ENCODE results near the gene NXNL1.
A peak's percentile ranks its signal among the peaks of the same experiment; 100 is the strongest.

NXNL1 gene

GRCh38 chr19:17419621-17420474 is 40.9 kb downstream of the NXNL1 start, which contains the start of gene MVB12A:
Gene MVB12A, plus strand, starts transcription at chr19:17420047. Its CDS starts 89 bp downstream, at chr19:17420136.
- DNase-seq (ENCODE audit: low read depth), result peak; percentile 89

GRCh38 chr19:17419154-17419620 is 41.5 kb downstream of the NXNL1 start:
- DNase-seq (ENCODE audit: low read depth), result no peak

DNA sequence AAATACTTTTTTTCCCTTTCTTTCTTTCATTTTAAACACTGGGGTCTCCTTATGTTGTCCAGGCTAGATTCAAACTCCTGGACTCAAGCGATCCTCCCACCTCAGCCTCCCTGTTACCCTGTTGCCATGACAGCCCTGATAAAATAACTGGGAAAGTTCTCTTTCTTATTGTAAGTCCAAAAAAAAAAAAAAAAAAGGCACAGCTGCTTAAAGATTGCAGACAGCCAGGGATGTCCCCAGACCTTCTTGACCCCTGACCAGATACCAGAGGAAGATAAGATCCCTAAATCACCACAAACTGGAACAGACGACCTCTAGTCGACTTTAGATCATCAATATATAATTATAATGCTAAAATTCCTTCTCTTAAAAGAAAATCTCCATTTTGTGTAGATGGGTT is 42.0 kb downstream of the NXNL1 start:
- DNase-seq (ENCODE audit: low read depth), result no peak

- DNase-seq (ENCODE audit: low read depth), result no peak
Observed at GRCh38 chr19:17415121-17415520, 45.6 kb downstream of the NXNL1 start.

GRCh38 chr19:17414097-17414496 is 46.6 kb downstream of the NXNL1 start:
- DNase-seq (ENCODE audit: low read depth), result no peak

DNA sequence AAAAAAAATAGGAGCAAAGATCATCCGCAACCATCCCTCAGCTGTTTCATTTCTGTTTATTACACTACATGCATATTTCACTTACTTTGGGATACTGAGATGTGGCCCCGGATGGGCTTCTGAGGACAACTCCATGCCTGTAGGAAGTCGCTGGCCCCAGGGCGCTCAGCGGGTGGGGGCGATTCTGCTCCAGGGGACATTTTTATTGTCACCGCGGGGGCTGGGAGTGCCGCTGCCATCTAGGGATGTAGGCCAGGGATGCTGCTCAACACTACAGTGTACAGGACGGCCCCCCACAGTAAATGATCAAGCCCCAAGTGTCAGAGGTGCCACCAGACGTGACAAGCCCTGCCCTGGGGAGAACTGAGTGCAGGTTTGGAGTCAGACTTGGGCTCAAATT is 48.9 kb downstream of the NXNL1 start:
- no peak for DNase-seq (ENCODE audit: low read depth)

- DNase-seq (ENCODE audit: low read depth), result no peak
Observed at GRCh38 chr19:17409990-17410389, 50.7 kb downstream of the NXNL1 start.

GRCh38 chr19:17406887-17407196 is 53.9 kb downstream of the NXNL1 start:
- DNase-seq (ENCODE audit: low read depth), result no peak

- DNase-seq (ENCODE audit: low read depth), result no peak
Observed at GRCh38 chr19:17406046-17406886, 54.5 kb downstream of the NXNL1 start.
